ENCODE results near the gene TBX6.

TBX6 gene

GRCh38 chr16:30064729-30065101 lies 27.0 kb downstream of the TBX6 start:
- Histone ChIP-seq H3K9me3 (ENCODE audit: control insufficient read depth, low read length) (no peaks in the 10 kb centered on the region), H3K27ac (peak overlapping the region; percentile 99), H2AFZ (peak overlapping the region; percentile 84), H3K9ac (peak overlapping the region; percentile 78), H3K4me1 (peaks cover 44% of the 10 kb centered on the region), H3K4me3 (ENCODE audit: low read depth, low read length) (peak overlapping the region; percentile 100), H3K27me3 (ENCODE audit: control insufficient read depth, insufficient read depth, low read length) (no peaks in the 10 kb centered on the region), H3K36me3 (ENCODE audit: control insufficient read depth, insufficient read depth, low read length) (peaks cover 5% of the 10 kb centered on the region), H3K4me2 (ENCODE audit: low read length) (peak overlapping the region; percentile 64), H3K79me2 (peaks cover 37% of the 10 kb centered on the region)
- no peak for TF ChIP-seq CTCF (IDR thresholded peaks at IDR 0.05)

GRCh38 chr16:30063893-30064728 lies 27.6 kb downstream of the TBX6 start:
- peaks cover 5% of the 10 kb centered on the region for H3K36me3 ChIP-seq (ENCODE audit: control insufficient read depth, insufficient read depth, low read length)
- TF ChIP-seq CTCF (IDR thresholded peaks at IDR 0.05): no peak
- H3K79me2 ChIP-seq: peaks cover 34% of the 10 kb centered on the region
- H3K27me3 ChIP-seq (ENCODE audit: control insufficient read depth, insufficient read depth, low read length): no peaks in the 10 kb centered on the region
- peak overlapping the region; percentile 99 for H3K27ac ChIP-seq
- peak overlapping the region; percentile 84 for H2AFZ ChIP-seq
- peak overlapping the region; percentile 78 for H3K9ac ChIP-seq
- H3K4me2 ChIP-seq (ENCODE audit: low read length): peak overlapping the region; percentile 64
- no peaks in the 10 kb centered on the region for H3K9me3 ChIP-seq (ENCODE audit: control insufficient read depth, low read length)
- H3K4me3 ChIP-seq (ENCODE audit: low read depth, low read length): peak overlapping the region; percentile 100
- H3K4me1 ChIP-seq: peaks cover 38% of the 10 kb centered on the region

GRCh38 chr16:30063278-30063892 lies 28.3 kb downstream of the TBX6 start:
- Histone ChIP-seq H3K9me3 (ENCODE audit: control insufficient read depth, low read length) (no peaks in the 10 kb centered on the region), H3K4me1 (peaks cover 33% of the 10 kb centered on the region), H2AFZ (peak overlapping the region; percentile 84), H3K27me3 (ENCODE audit: control insufficient read depth, insufficient read depth, low read length) (no peaks in the 10 kb centered on the region), H3K4me2 (ENCODE audit: low read length) (no peak overlapping the region), H3K4me3 (ENCODE audit: low read depth, low read length) (no peak overlapping the region), H3K9ac (no peak overlapping the region), H3K27ac (peak overlapping the region; percentile 99), H3K79me2 (peaks cover 29% of the 10 kb centered on the region), H3K36me3 (ENCODE audit: control insufficient read depth, insufficient read depth, low read length) (peaks cover 2% of the 10 kb centered on the region)
- no peak for TF ChIP-seq CTCF (IDR thresholded peaks at IDR 0.05)

GRCh38 chr16:30060836-30061554 lies 30.7 kb downstream of the TBX6 start:
- Histone ChIP-seq H3K4me2 (ENCODE audit: low read length) (peak overlapping the region; percentile 5), H3K27ac (peak overlapping the region; percentile 61), H3K9me3 (ENCODE audit: control insufficient read depth, low read length) (no peaks in the 10 kb centered on the region), H3K4me1 (peaks cover 22% of the 10 kb centered on the region), H3K9ac (no peak overlapping the region), H3K79me2 (peaks cover 10% of the 10 kb centered on the region), H2AFZ (peak overlapping the region; percentile 39), H3K36me3 (ENCODE audit: control insufficient read depth, insufficient read depth, low read length) (no peaks in the 10 kb centered on the region), H3K27me3 (ENCODE audit: control insufficient read depth, insufficient read depth, low read length) (no peaks in the 10 kb centered on the region), H3K4me3 (ENCODE audit: low read depth, low read length) (no peak overlapping the region)
- TF ChIP-seq CTCF (IDR thresholded peaks at IDR 0.05): no peak
